ENCODE data around the gene PLEKHM2. TPM values are rescaled to one million over a fixed set of nuclear protein-coding genes. Genes with fewer than 3 reads are reported as not detected.
"Not testable (repeated sequence)": the region's sequence is repeated elsewhere in the genome, so short reads cannot be mapped to it uniquely, and the experiment has no call there.

PLEKHM2 gene
- total RNA-seq, 2 experiments from 2014 or later = 27.5 to 45.7 TPM

GRCh38 chr1:15693371-15693770 is 9.3 kb downstream of the PLEKHM2 start:
- Histone ChIP-seq H3K9me2 (ENCODE audit: insufficient read depth, low read length) (no peaks in the 10 kb centered on the region), H3K36me3 (ENCODE audit: insufficient read depth, low read length) (peaks cover 19% of the 10 kb centered on the region), H3K4me3 (ENCODE audit: low read depth, low read length, poor library complexity, severe bottlenecking) (no peak overlapping the region), H3K9me3 (ENCODE audit: low read length) (no peaks in the 10 kb centered on the region), H3K27ac (ENCODE audit: low read depth, low read length, poor library complexity, severe bottlenecking) (no peak overlapping the region), H2AFZ (ENCODE audit: low read length) (no peak overlapping the region), H4K20me1 (ENCODE audit: insufficient read depth, low read length) (no peaks in the 10 kb centered on the region), H3K4me2 (ENCODE audit: low read length) (no peak overlapping the region), H3K79me2 (ENCODE audit: insufficient read depth, low read depth, low read length) (peaks cover 23% of the 10 kb centered on the region; the same call in 1 of the 2 replicates), H3K4me1 (ENCODE audit: insufficient read depth, low read length, poor library complexity, severe bottlenecking) (peaks cover 23% of the 10 kb centered on the region)
- ChIA-PET CTCF (ENCODE audit: unreplicated experiment) (no interaction called here), POLR2A (no interaction called here)
- intact Hi-C loops (cut with micrococcal nuclease; ENCODE audit: unreplicated experiment) = no loop called here
- DNase-seq (ENCODE audit: low spot score) = no peak
- TF ChIP-seq CTCF (conservative IDR thresholded peaks at IDR 0.05; ENCODE audit: low read length) = no peak
- no peak for TF ChIP-seq EZH2phosphoT487 (IDR thresholded peaks at IDR 0.05; ENCODE audit: borderline replicate concordance, low read depth, low read length)
- BruUV-seq (replicated peaks) = no TSS peak

- no TSS peak for BruUV-seq (replicated peaks)
- H3K27ac ChIP-seq (ENCODE audit: low read depth, low read length, poor library complexity, severe bottlenecking) = peak overlapping the region; percentile 93
- H4K20me1 ChIP-seq (ENCODE audit: insufficient read depth, low read length) = no peaks in the 10 kb centered on the region
- H3K36me3 ChIP-seq (ENCODE audit: insufficient read depth, low read length) = peaks cover 11% of the 10 kb centered on the region
- H3K4me1 ChIP-seq (ENCODE audit: insufficient read depth, low read length, poor library complexity, severe bottlenecking) = peaks cover 36% of the 10 kb centered on the region
- no peaks in the 10 kb centered on the region for H3K9me3 ChIP-seq (ENCODE audit: low read length)
- no peaks in the 10 kb centered on the region for H3K9me2 ChIP-seq (ENCODE audit: insufficient read depth, low read length)
- CTCF ChIA-PET (ENCODE audit: unreplicated experiment) = interaction anchor here (0.9 to 1.5 kb wide), 2 partner anchors 36 to 79 kb away, joined by 3 to 4 read pairs; no protein-coding TSS in a partner anchor
- peak overlapping the region; percentile 63 for H3K4me3 ChIP-seq (ENCODE audit: low read depth, low read length, poor library complexity, severe bottlenecking)
- TF ChIP-seq EZH2phosphoT487 (IDR thresholded peaks at IDR 0.05; ENCODE audit: borderline replicate concordance, low read depth, low read length) (no peak), CTCF (conservative IDR thresholded peaks at IDR 0.05; ENCODE audit: low read length) (no peak)
- intact Hi-C loops (cut with micrococcal nuclease; ENCODE audit: unreplicated experiment) = loop anchor here (1.0 to 2.0 kb wide), 2 partner anchors 80 to 171 kb away; partner anchors contain the start of genes DDI2 and DNAJC16
- peak overlapping the region; percentile 74 for H3K4me2 ChIP-seq (ENCODE audit: low read length)
- POLR2A ChIA-PET = interaction anchor here (0.6 to 2.0 kb wide), 14 partner anchors 9 to 694 kb away, joined by 3 to 13 read pairs (median 3); partner anchors contain the start of gene PLEKHM2
- peaks cover 37% of the 10 kb centered on the region; the same call in 1 of the 2 replicates for H3K79me2 ChIP-seq (ENCODE audit: insufficient read depth, low read depth, low read length)
- peak; percentile 93 for DNase-seq (ENCODE audit: low spot score)
- peak overlapping the region; percentile 18; the same call in 1 of the 2 replicates for H2AFZ ChIP-seq (ENCODE audit: low read length)
Observed at GRCh38 chr1:15696956-15697521, 12.9 kb downstream of the PLEKHM2 start.

GRCh38 chr1:15698201-15698600 is 14.1 kb downstream of the PLEKHM2 start:
- TF ChIP-seq CTCF (conservative IDR thresholded peaks at IDR 0.05; ENCODE audit: low read length) (no peak), EZH2phosphoT487 (IDR thresholded peaks at IDR 0.05; ENCODE audit: borderline replicate concordance, low read depth, low read length) (no peak)
- intact Hi-C loops (cut with micrococcal nuclease; ENCODE audit: unreplicated experiment) = no loop called here
- H3K9me3 ChIP-seq (ENCODE audit: low read length) = no peaks in the 10 kb centered on the region
- no peak overlapping the region for H2AFZ ChIP-seq (ENCODE audit: low read length)
- no peak for DNase-seq (ENCODE audit: low spot score)
- CTCF ChIA-PET (ENCODE audit: unreplicated experiment) = no interaction called here
- BruUV-seq (replicated peaks) = no TSS peak
- peak overlapping the region; percentile 63 for H3K4me3 ChIP-seq (ENCODE audit: low read depth, low read length, poor library complexity, severe bottlenecking)
- H3K79me2 ChIP-seq (ENCODE audit: insufficient read depth, low read depth, low read length) = peaks cover 34% of the 10 kb centered on the region; the same call in 1 of the 2 replicates
- peaks cover 36% of the 10 kb centered on the region for H3K4me1 ChIP-seq (ENCODE audit: insufficient read depth, low read length, poor library complexity, severe bottlenecking)
- no peaks in the 10 kb centered on the region for H4K20me1 ChIP-seq (ENCODE audit: insufficient read depth, low read length)
- no peaks in the 10 kb centered on the region for H3K9me2 ChIP-seq (ENCODE audit: insufficient read depth, low read length)
- POLR2A ChIA-PET = interaction anchor here (0.6 to 2.0 kb wide), 7 partner anchors 12 to 705 kb away, joined by 3 to 9 read pairs (median 4); no protein-coding TSS in a partner anchor
- H3K4me2 ChIP-seq (ENCODE audit: low read length) = peak overlapping the region; percentile 74
- peaks cover 11% of the 10 kb centered on the region for H3K36me3 ChIP-seq (ENCODE audit: insufficient read depth, low read length)
- H3K27ac ChIP-seq (ENCODE audit: low read depth, low read length, poor library complexity, severe bottlenecking) = peak overlapping the region; percentile 93

GRCh38 chr1:15699321-15699720 is 15.2 kb downstream of the PLEKHM2 start:
- H3K4me2 ChIP-seq (ENCODE audit: low read length); DNase-seq (ENCODE audit: low spot score); H4K20me1 ChIP-seq (ENCODE audit: insufficient read depth, low read length); H3K27ac ChIP-seq (ENCODE audit: low read depth, low read length, poor library complexity, severe bottlenecking); intact Hi-C loops (cut with micrococcal nuclease; ENCODE audit: unreplicated experiment); H3K9me2 ChIP-seq (ENCODE audit: insufficient read depth, low read length); POLR2A ChIA-PET; H2AFZ ChIP-seq (ENCODE audit: low read length); H3K9me3 ChIP-seq (ENCODE audit: low read length); H3K4me3 ChIP-seq (ENCODE audit: low read depth, low read length, poor library complexity, severe bottlenecking); BruUV-seq (replicated peaks); CTCF ChIA-PET (ENCODE audit: unreplicated experiment): not testable (repeated sequence)
- Histone ChIP-seq H3K4me1 (ENCODE audit: insufficient read depth, low read length, poor library complexity, severe bottlenecking) (peaks cover 36% of the 10 kb centered on the region), H3K79me2 (ENCODE audit: insufficient read depth, low read depth, low read length) (peaks cover 34% of the 10 kb centered on the region; the same call in 1 of the 2 replicates), H3K36me3 (ENCODE audit: insufficient read depth, low read length) (peaks cover 11% of the 10 kb centered on the region)

Data from OCI-LY7 (cell line).